ENCODE results near the gene AHRR. TPM values are rescaled to one million over a fixed set of nuclear protein-coding genes. Genes with fewer than 3 reads are reported as not detected.
"Not testable (repeated sequence)": the region's sequence is repeated elsewhere in the genome, so short reads cannot be mapped to it uniquely, and the experiment has no call there.

Gene AHRR
- total RNA-seq, 4 donors from 2014 or later: 0.26 to 9.1 (median 6.6) TPM; not detected in 1

DNA sequence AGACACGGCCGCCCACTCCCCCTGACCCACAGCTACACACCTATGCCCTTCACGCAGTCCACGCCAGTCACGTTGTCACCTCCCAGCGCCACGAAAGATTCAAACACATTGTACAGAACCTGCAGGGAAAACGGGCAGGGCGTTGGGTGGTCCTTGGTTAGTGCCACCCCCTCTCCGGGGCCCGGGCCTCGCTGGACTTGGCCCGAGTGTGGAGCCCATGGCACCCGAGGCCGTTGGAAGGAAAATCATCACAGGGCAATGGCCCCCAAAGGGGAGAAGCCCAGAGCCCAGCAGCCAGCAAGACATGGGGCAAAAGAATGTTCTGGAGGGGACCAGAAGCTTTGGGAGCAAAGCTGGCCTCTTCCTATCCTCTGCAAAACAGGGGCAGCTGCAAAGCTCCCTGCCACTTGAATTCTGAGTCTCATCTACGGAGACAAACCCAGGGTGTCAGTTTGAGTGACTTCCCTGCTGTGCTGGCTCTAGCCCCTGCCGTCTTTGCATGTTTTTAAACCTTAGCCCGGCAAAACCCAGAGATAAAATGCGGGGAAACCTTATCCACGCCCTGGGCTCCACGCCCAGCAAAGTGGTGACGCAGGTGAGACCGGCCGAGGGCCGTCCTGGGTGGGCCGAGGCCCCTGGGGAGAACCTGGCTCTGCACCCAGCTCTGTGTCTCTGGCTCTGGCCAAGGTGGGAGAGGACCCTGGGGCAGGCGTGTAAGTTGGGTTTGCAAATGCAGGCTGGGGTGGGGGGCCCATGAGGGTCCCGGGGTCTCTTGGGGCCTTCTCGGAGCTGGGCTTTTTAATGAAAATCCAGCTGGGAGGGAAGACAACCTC, 163.8 kb downstream of the AHRR start:
- Histone ChIP-seq H3K4me3 (no peak overlapping the region), H3K9me3 (no peaks in the 10 kb centered on the region), H3K27ac (no peak overlapping the region), H3K27me3 (peaks cover 5 to 12% of the 10 kb centered on the region in 2 donors), H3K36me3 (no peaks in the 10 kb centered on the region), H3K4me1 (no peaks in the 10 kb centered on the region)
- intact Hi-C loops (cut with DNase I; ENCODE audit: low total_unique reads): no loop called here
- no peak for DNase-seq
- TF ChIP-seq, protein P1, sequence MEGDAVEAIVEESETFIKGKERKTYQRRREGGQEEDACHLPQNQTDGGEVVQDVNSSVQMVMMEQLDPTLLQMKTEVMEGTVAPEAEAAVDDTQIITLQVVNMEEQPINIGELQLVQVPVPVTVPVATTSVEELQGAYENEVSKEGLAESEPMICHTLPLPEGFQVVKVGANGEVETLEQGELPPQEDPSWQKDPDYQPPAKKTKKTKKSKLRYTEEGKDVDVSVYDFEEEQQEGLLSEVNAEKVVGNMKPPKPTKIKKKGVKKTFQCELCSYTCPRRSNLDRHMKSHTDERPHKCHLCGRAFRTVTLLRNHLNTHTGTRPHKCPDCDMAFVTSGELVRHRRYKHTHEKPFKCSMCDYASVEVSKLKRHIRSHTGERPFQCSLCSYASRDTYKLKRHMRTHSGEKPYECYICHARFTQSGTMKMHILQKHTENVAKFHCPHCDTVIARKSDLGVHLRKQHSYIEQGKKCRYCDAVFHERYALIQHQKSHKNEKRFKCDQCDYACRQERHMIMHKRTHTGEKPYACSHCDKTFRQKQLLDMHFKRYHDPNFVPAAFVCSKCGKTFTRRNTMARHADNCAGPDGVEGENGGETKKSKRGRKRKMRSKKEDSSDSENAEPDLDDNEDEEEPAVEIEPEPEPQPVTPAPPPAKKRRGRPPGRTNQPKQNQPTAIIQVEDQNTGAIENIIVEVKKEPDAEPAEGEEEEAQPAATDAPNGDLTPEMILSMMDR (IDR thresholded peaks at IDR 0.05): no peak
- TF ChIP-seq POLR2A (IDR thresholded peaks at IDR 0.05): no peak

DNA sequence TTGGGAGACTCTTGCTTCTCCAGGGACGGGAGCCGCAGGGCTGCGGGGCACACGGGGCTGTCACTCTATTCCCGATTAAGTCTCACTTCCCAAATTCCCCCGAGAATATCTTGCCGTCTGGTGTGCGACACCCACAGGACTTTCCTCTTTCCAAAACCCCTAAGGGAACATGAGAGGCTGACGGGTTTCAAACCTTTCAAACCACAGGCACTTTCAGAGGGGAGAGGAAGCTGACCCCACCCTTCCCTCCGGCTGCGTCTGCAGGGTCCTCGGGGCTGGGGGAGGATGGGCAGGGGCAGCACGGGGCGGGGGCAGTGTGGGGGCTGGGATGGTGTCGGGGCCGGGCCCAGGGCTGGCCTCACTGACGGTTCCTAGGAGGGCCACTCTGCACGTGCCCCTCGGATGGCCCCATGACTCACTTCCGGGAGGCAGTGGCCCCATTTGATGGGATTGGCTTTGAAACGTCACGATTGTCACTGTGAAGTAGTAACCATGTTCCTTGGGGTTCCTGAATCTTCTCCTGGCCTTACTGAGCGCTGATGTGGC, 164.5 kb downstream of the AHRR start:
- no peaks in the 10 kb centered on the region for H3K36me3 ChIP-seq
- no peak for DNase-seq
- no peak for TF ChIP-seq POLR2A (IDR thresholded peaks at IDR 0.05)
- TF ChIP-seq, protein P1 (IDR thresholded peaks at IDR 0.05): no peak
- no peaks in the 10 kb centered on the region for H3K9me3 ChIP-seq
- H3K4me1 ChIP-seq: no peaks in the 10 kb centered on the region
- intact Hi-C loops (cut with DNase I; ENCODE audit: low total_unique reads): no loop called here
- H3K4me3 ChIP-seq: no peak overlapping the region
- H3K27me3 ChIP-seq: peaks cover 5% of the 10 kb centered on the region in 2 donors
- no peak overlapping the region for H3K27ac ChIP-seq

DNA sequence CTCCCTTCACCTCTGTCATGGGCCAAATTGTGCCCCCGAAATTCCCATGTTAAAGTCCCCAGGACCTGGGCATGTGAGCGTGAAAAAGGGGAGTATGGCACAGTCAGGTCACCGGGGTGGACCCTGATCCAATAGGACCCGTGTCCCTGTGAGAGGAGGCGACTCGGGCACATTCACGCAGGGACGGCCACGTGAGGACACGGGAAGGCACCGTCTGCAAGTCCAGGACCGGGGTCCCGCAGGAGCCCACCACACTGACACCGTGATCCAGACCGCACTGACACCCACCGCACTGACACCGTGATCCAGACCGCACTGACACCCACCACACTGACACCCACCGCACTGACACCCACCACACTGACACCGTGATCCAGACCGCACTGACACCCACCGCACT, 165.1 kb downstream of the AHRR start:
- H3K4me3 ChIP-seq; H3K36me3 ChIP-seq; H3K9me3 ChIP-seq; DNase-seq; H3K27me3 ChIP-seq; H3K4me1 ChIP-seq; H3K27ac ChIP-seq; intact Hi-C loops (cut with DNase I; ENCODE audit: low total_unique reads): not testable (repeated sequence)

Other genes starting within 250 kb of the AHRR start
- 1 to 10 TPM in 1 of 4 donors, under 1 TPM in 2, not detected in 1; under 0.01 to 8.3 (median 0.37) TPM for gene PLEKHG4B, start 229.5 kb upstream of the AHRR start, total RNA-seq
- gene LRRC14B, start 130.2 kb upstream of the AHRR start, total RNA-seq: not detected
- gene CCDC127, start 103.6 kb upstream of the AHRR start, total RNA-seq: 10 to 100 TPM in 1 of 4 donors, 1 to 10 TPM in 3; 2.6 to 10.2 (median 6.0) TPM
- gene SDHA, start 103.4 kb upstream of the AHRR start, total RNA-seq: 10 to 100 TPM; 39.1 to 97.1 (median 65.4) TPM
- 10 to 100 TPM; 73.1 to 85.9 (median 79.7) TPM for gene PDCD6, start 50.1 kb upstream of the AHRR start, total RNA-seq
- 10 to 100 TPM; 30.6 to 64.4 (median 50.2) TPM for gene EXOC3, start 121.5 kb downstream of the AHRR start, total RNA-seq
- gene SLC9A3, start 202.7 kb downstream of the AHRR start, total RNA-seq: 1 to 10 TPM in 3 of 4 donors, under 1 TPM in 1; 0.29 to 3.9 (median 2.6) TPM